DOHH2 (cell line): ENCODE results near the gene GOLGA5.
"Not testable (repeated sequence)": the region's sequence is repeated elsewhere in the genome, so short reads cannot be mapped to it uniquely, and the experiment has no call there.

Experiments
- EZH2phosphoT487 ChIP-seq: fragments of 200-600 bp; sonication (generic); IDR thresholded peaks from 2 replicates; pipeline ENCODE4 v1.6.1; 2017; ENCODE audit warnings: borderline replicate concordance, mild to moderate bottlenecking, antibody characterized with exemption, low read length, moderate library complexity, mixed read lengths
- TF ChIP-seq, protein P1 (sequence below): fragments of 200-600 bp; sonication (generic); IDR thresholded peaks from one replicate; pipeline ENCODE4 v1.5.1; 2014; ENCODE audit warnings: antibody characterized with exemption, mild to moderate bottlenecking, low read depth, low read length; ENCODE audit not compliant: poor library complexity, severe bottlenecking

DNA sequence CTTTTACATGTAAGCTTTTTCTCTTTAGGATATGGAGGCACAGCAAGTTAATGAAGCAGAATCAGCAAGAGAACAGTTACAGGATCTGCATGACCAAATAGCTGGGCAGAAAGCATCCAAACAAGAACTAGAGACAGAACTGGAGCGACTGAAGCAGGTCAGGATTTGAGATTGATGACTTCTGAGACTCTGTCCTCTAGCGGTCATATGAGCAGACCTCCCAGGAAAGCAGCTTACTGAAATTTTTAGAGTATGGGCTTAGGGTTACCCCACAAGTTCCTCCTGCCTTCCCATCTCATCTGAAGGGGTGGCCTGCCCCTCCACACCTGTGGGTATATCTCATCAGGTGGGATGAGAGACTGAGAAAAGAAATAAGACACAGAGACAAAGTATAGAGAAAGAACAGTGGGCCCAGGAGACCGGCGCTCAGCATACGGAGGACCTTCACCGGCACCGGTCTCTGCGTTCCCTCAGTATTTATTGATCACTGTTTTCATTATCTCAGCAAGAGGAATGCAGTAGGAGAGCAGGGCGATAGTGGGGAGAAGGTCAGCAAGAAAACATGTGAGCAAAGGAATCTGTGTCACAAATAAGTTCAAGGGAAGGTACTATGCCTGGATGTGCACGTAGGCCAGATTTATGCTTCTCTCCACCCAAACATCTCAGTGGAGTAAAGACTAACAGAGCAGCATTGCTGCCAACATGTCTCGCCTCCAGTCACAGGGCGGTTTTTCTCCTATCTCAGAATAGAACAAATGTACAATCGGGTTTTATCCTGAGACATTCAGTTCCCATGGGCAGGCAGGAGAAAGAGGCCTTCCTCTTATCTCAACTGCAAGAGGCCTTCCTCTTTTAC, 25.8 kb downstream of the GOLGA5 start:
- TF ChIP-seq, protein P1, sequence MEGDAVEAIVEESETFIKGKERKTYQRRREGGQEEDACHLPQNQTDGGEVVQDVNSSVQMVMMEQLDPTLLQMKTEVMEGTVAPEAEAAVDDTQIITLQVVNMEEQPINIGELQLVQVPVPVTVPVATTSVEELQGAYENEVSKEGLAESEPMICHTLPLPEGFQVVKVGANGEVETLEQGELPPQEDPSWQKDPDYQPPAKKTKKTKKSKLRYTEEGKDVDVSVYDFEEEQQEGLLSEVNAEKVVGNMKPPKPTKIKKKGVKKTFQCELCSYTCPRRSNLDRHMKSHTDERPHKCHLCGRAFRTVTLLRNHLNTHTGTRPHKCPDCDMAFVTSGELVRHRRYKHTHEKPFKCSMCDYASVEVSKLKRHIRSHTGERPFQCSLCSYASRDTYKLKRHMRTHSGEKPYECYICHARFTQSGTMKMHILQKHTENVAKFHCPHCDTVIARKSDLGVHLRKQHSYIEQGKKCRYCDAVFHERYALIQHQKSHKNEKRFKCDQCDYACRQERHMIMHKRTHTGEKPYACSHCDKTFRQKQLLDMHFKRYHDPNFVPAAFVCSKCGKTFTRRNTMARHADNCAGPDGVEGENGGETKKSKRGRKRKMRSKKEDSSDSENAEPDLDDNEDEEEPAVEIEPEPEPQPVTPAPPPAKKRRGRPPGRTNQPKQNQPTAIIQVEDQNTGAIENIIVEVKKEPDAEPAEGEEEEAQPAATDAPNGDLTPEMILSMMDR, result not testable (repeated sequence)
- not testable (repeated sequence) for TF ChIP-seq EZH2phosphoT487
